Hippocampal formation (tissue), 2 donors: Measurements from ENCODE around the gene C1R.
"Not testable (repeated sequence)": the region's sequence is repeated elsewhere in the genome, so short reads cannot be mapped to it uniquely, and the experiment has no call there.

Source experiments
- DNase-seq, 2 donors: peaks; one replicate each; lab custom pipeline; 2025; lab: John Stamatoyannopoulos, UW

C1R gene

GRCh38 chr12:7068240-7068993 lies 23.8 kb downstream of the C1R start:
- DNase-seq: peak in 1 of 2 donors; percentile 25

- no peak for DNase-seq
Measured at GRCh38 chr12:7067096-7067495, 25.1 kb downstream of the C1R start.

DNA sequence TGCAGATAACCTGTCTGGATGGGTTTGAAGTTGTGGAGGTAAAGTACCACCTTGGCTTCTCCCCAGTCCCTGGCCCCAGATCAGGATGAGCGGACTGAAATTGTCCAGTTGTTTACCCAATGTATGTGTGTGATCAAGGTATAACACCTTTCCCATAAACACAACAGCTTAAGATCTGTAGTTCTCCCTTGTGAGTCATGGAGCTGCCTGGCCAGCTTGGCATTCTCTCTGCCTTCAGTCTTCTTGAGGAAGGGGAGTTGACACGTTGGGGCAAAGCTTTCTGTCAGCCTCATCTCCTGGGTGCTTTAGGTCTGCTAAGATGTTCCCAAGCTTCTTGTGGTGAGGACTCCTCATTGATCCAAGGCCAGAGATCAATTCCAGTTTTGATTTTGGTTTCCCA lies 25.6 kb downstream of the C1R start:
- no peak for DNase-seq

- DNase-seq: no peak
Measured at GRCh38 chr12:7065073-7065623, 27.1 kb downstream of the C1R start.

GRCh38 chr12:7064516-7064915 lies 27.7 kb downstream of the C1R start:
- DNase-seq: no peak

GRCh38 chr12:7061596-7061995 lies 30.6 kb downstream of the C1R start:
- DNase-seq: no peak

DNA sequence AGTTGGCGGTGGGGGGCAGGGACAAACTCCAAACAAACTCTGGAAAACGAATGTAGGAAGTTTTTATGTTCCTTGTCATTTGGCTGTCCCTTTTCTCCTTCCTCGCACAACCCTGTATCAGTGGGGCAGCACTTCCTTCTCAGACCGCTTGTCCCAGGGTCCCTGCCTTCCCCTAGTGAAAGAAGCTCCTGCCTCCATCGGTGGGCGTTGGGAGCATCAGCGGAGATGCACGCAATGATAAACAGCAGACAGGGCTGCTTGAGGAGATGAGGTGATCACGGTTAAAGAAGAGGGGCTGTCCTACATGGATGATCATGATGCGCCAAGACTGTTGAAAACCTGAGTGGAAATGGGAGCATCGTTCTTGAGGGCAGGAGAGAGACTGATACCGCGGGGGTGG lies 31.1 kb downstream of the C1R start:
- DNase-seq: no peak

DNA sequence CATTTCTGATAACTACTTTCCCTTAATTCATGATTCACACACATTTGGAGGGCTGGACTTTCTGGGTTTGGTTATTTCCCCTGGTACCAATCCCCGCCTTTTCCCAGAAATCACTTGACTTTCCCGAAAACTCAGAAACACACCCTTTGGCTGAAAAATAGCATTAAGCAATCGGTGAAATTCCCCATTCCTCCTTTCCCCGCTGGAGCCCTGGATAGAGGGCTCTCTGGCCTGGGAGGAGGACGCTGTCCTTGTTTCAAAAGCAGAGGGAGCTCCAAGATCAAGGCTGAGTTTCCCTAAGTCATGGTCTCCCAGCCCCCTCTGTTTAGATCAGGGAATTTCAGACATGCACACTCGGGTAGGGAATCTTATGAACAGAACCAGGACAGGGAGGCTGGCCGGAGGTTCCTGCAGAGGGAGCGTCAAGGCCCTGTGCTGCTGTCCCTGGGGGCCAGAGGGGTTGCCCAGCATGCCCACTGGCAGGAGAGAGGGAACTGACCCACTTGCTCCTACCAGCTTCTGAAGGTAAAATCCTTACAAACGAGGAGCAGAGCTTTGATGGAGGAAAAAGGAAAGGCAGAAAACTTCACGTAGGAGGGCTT lies 31.8 kb downstream of the C1R start, which contains the start of gene C1S:
TSS of gene C1S (plus strand) at position 366 of the 602 bp plus-strand sequence. CDS start 1,195 bp downstream, outside the sequence.
- DNase-seq: peak in 1 of 2 donors; percentile 18

DNA sequence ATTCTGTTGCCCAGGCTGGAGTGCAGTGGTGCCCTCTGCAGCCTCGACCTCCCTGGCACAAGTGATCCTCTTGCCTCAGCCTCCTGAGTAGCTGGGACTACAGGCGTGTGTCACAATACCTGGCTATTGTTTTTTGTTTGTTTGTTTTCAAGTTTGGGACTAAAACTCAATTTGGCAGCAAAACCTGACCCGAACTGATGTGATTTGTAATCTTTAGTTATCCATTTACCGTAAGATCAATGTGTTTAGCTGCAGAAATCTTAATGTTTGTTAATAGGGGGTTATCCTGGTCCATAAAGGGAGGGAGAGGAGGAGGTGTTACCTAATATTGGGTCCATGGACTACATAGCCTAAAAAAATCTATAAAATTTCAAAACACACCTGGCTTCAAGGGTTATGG lies 32.5 kb downstream of the C1R start:
- no peak for DNase-seq

- DNase-seq: no peak
Measured at GRCh38 chr12:7058850-7059395, 33.3 kb downstream of the C1R start.

- DNase-seq: no peak
Measured at GRCh38 chr12:7058163-7058845, 33.9 kb downstream of the C1R start.

GRCh38 chr12:7055736-7056135 lies 36.5 kb downstream of the C1R start:
- not testable (repeated sequence) for DNase-seq

- no peak for DNase-seq
Measured at GRCh38 chr12:7054925-7055324, 37.3 kb downstream of the C1R start.

DNA sequence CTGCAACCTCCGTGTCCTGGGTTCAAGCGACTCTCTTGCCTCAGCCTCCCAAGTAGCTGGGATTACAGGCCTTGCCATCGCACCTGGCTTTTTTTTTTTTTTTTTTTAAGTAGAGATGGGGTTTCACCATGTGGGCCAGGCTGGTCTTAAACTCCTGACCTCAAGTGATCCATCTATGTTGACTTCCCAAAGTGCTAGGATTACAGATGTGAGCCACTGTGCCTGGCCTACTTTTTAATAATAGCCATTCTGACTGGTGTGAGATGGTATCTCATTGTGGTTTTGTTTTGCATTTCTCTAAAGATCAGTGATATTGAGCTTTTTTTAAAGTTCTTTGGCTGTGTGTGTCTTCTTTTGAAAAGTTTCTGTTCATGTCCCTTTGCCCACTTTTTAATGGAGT lies 42.3 kb downstream of the C1R start:
- DNase-seq: not testable (repeated sequence)

DNA sequence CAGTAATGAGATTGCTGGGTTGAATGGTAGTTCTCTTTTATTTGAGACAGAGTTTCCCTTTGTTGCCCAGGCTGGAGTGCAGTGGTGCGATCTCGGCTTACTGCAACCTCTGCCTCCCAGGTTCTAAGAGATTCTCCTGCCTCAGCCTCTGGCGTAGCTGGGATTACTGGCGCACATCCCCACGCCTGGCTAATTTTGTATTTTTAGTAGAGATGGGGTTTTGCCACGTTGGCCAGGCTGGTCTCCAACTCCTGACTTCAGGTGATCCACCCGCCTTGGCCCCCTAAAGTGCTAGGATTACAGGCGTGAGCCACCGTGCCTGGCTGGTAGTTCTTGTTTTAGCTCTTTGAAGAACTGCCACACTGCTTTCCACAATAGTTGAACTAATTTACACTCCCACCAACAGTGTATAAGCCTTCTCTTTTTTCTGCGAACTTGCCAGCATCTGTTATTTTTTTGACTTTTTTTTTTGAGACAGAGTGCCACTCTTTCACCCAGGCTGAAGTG lies 42.7 kb downstream of the C1R start:
- DNase-seq: not testable (repeated sequence)

DNA sequence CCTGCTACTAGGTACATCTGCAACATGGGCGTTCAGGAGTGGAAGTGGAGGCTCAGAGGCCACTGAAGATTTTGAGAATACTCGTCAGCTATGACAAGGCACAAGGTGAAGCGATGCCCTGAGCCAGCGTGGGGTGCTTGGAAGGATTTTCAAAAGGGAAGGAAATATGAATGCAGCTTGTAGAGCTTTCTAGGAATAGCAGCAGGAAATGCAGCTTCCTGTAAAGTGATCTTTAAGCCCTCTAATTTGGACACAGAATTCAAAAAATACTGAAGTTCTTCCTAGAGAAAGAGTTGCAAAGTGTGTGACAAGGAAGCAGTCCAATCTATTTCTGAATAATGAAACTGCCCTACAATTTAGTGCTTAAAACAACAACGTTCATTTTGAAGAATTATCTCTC lies 44.9 kb downstream of the C1R start:
- DNase-seq: no peak

GRCh38 chr12:7046383-7047105 lies 45.7 kb downstream of the C1R start:
- DNase-seq: no peak

- DNase-seq: no peak
Measured at GRCh38 chr12:7045913-7046312, 46.3 kb downstream of the C1R start.

DNA sequence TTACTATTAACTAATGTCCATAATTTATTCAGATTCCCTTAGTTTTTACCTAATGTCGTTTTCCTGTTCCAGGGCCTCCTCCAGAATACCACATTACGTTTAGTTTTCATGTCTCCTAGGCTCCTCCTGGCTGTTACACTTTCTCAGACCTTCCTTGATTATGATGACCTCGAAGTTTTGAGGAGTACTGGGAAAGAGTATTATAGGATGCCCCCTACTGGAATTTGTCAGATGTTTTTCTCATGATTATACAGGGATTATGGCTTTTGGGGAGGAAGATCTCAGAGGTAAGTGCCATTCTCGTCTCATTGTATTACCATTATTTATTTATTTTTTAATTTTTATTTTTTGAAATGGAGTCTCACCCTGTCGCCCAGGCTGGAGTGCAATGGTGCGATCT lies 49.4 kb downstream of the C1R start:
- peak in 1 of 2 donors; percentile 20 for DNase-seq

- no peak for DNase-seq
Measured at GRCh38 chr12:7039403-7039802, 52.8 kb downstream of the C1R start.

GRCh38 chr12:7038591-7038990 lies 53.7 kb downstream of the C1R start:
- DNase-seq: no peak
